ENCODE measurements around the gene ADARB2. TPM values are rescaled to one million over a fixed set of nuclear protein-coding genes. Genes with fewer than 3 reads are reported as not detected.

Gene ADARB2
- polyA plus RNA-seq, 4 donors: 0.40 to 1.5 (median 0.91) TPM

DNA sequence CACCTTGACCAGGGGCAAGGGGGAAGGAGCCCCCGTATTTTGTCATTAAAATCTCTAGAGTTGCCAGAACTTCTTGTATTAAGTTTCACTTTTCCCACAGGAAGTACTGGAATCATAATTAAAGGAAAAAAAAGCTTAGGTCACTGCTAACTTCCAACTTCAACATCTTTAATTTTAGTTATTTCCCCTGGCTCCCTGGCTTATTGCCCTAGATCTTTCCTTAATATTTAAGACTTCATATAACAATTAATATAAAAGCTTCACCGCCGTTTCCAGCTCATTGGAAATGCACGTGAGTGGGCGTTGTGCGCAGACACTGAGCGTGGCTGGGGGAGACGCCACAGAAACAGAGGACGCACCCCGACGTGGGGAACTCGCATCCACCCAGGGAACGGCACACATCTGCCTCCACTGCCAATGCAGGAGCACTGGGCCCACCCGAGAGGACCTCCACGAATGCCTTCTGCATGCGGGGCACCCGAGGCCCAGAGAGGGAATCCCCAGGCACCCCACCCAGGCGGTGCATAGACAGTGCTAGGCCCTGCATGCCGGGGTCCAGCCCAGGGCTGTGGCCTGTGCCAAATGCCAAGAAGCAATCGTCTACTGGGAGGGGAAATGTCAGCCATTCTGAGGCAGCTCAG, 72.2 kb downstream of the ADARB2 start:
- no peak for DNase-seq (ENCODE audit: low read depth in 4 of 4, low spot score in 3 of 4)

DNA sequence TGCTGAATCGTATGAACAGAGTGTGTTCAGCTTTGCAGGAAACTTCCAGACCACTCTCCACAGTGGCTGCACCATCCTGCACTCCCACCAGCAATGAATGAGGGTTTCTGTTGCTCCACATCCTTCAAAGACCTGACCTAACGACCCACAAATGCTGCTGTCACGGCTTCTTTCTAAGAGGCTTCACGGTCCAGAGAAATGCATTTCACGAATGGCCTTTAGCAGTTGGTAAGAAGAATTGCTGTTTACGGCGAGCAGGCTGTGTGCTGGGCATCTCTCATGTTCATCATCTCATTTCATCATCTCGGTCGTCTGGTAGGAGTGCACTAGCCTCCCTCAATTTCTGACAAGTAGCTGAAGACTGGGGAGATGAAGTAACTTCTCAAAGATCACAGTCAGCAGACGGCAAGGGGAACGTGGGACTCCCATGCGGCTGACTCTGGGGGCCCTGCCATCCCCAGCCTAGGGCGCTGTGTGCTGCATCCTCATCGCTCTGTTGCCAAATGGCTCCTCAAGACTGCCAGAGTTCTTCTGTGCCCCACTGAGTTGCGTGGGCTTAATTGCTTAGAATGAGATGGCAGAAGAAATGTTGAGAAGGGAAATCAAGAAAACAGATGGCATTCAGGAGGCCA, 72.9 kb downstream of the ADARB2 start:
- DNase-seq (ENCODE audit: low read depth in 4 of 4, low spot score in 3 of 4): no peak

DNA sequence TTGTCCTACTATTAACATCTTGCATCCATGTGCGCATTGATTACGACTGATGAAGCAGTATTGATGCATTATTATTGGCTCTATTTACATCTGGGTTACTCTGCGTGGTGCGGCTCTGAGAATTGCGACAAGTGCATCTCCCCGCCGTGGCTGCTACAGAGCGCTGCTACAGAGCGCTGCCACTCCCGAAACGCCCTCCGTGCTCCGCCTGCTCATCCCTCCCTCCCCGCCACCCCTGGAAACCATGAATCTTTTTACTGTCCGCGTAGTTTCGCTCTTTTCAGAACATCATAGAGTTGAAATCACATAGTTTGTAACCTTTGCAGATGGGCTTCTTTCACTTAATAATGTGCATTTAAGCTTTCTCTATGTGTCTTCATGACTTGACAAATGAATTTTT, 74.1 kb downstream of the ADARB2 start:
- no peak for DNase-seq (ENCODE audit: low read depth in 4 of 4, low spot score in 3 of 4)

DNA sequence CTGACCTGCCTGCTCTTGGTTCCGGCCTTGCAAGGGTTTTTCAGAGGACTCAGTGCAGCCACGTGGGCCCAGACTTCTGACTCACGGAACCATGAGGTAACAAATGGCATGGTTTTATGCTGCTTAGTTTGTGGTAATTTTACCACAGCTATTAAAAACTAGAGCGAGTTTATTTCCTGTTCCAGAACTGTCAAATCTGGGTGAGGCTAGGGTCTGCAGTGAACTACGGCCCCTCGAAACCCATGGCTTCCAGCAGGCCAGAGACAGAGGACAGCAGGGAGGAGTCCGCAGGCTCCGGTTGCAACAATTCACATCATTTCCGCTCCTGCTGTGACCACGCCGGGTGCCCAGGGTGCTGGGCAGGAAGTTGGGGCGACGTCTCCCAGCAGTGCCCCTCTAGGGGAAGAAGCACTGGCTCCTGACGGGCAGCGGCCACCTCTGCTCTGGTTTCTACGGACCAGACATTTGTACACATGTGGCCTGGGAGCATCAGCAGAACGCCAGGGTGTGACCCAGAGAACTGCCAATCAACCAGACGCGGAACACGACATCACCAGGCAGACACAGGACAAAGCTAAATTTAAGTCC, 74.8 kb downstream of the ADARB2 start:
- no peak for DNase-seq (ENCODE audit: low read depth in 4 of 4, low spot score in 3 of 4)

DNA sequence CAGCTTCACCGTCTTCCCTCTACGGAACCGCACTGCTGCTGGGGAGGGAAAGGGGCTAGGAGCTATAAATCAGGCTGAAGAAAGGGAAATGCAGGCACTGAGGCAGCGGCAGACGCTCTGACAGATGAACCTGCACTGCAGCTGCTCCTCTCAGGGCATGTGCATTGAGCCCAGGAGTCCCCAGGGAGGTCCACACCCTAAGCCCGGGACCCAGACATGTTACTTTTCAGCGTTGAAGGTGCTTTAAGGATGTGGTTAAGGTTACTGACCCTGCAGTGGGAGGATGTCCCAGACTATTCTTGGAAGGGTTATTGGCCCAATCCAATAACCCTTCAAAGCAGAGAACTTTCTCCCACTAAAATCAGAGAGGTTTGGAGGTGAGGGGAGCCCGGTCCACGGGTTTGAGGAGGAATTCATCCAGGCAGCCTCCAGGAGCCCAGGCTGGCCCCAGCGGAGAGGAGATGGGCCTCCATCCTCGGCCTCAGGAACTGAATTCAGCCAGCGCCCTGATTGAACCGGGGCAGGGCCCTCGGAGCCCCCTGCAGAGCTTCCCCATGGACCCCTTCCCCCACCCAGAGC, 75.4 kb downstream of the ADARB2 start:
- no peak for DNase-seq (ENCODE audit: low read depth in 4 of 4, low spot score in 3 of 4)

DNA sequence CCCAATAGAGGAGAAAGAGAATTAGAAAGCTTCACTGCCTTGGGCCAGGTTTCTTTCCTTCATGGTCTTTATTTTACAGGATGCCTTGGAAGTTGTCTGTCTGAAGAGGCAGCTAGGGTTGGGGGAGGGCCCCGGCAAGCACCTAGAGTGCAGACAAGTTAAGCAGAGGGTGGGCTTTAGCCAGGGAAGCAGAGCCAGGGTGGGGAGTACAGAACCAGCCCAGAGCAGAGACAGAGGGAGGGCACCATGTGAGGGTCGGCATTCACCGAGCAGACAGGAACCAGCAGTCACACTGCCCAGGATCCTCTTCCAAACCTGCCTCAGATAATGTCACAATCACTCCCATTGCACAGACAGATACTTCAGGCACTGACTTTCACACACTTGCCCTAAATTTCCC, 75.9 kb downstream of the ADARB2 start:
- no peak for DNase-seq (ENCODE audit: low read depth in 4 of 4, low spot score in 3 of 4)

DNA sequence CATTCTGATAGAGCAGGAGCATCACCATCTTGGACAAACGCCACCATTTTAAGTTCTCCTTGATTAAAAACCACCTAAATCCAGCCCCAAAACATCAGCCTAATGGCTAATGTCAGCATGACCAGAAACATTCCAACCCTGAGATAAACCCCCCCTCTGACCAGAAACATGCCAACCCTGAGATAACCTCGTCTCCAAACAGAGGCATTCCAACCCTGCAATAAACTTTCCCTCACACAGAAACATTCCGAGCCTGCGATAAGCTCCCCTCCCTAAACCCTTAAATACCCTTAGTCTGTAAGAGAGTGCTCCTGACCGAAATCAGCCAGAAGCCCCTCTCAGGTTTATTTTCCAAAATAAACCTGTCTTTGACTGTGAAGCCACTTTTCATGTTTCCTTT, 76.5 kb downstream of the ADARB2 start:
- DNase-seq (ENCODE audit: low read depth in 4 of 4, low spot score in 3 of 4): no peak

DNA sequence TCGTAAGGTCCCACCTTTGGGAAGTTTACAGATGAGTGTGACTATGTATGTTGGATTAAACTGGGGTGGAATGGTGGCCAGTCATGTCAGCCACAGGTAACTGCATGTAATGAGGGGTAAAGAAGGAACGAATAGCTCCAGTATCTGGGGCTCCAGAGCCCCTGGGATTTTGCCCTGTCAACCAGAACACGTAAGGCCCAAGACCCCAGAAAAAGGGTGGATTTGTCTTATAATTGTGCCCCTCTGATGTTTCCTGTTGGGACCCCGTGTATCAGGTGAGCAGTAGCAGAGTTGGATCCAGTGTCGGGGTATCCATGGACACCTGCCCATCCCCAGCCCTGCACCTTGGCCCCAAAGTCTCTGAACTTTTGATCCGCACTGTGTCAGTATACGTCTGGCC, 76.9 kb downstream of the ADARB2 start:
- DNase-seq (ENCODE audit: low read depth in 4 of 4, low spot score in 3 of 4): no peak

DNA sequence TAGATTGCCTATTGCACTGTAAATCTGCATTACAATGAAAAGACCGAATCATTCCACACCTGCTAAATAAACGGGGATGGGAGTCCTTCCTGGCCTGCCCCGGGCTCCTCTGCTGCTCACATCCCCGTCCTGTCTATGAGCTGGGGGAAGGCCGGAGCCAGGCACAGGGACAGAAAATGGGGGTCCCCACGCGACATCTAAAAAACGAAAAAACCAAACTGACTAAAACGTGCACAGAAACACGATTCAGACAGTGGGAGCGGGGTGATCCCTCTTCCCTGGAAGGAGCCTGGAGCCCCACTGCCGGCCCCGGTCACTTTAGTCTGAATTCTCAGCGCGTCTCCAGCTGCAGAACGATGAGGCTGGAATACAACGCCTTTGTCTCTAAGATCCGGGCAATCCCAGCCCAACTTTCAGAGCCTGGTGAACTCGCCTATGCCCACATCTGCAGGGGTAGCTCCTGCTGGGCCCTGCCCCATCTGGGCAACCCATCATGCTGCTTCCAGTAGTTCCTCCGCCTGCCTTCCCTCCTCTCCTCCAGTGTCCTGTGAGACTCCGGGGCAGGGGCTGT, 78.0 kb downstream of the ADARB2 start:
- no peak for DNase-seq (ENCODE audit: low read depth in 4 of 4, low spot score in 3 of 4)

DNA sequence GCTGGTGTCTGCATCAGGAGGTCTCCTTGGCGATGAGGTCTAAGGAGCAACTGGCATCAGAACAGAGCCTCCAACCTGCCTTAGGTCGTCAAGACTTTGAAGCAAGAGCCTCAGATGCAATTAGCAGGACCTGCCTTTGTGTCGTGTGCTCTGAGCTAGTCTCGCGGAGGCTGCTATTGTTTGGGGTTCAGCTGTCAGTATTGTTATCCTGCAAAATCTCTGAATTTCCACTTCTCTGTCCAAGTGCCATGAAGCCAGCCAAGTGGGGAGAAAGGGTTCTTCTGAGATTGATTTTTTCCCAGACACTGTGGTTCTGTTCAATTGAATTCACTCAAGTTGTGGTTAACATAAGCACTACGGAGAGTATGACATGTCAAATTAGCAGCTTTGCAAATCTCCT, 78.7 kb downstream of the ADARB2 start:
- no peak for DNase-seq (ENCODE audit: low read depth in 4 of 4, low spot score in 3 of 4)

DNA sequence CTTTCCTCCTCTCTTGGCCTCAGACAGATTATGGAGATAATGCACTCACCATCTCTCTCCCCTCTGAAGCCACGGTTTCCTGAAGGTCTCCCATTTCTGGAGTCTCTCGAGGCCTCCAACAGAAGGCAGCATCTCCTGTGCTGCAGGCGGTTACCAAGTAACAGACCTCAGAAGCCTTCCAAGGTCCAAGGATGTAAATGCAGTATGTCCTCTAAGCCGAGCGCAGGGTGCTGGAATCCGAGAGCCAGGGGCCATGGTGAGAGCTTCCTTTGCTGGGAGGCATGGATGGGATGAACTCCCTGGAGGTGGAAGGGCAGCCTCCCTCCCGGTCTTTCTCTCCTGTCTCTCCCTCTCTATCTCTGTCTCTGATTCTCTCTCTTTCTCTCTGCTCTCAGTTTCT, 79.8 kb downstream of the ADARB2 start:
- no peak for DNase-seq (ENCODE audit: low read depth in 4 of 4, low spot score in 3 of 4)

DNA sequence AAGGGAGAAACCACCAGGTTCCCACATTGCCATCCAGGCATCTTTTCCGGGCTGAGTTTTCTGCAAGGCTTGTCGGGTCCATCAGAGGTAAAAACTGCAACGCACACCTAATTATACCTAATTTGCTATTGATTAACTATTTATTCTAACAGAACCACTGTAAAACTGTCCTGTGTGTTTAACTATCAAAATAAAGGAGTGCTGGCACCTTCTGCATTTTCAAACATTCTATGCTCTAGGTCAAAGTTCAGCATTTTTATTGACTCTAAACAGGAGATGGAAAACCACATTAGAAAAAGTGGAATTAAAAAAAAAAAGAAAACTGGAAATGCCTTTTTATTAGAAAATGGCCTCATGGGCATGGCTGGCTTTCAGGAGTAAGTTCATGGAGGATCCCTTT, 82.0 kb downstream of the ADARB2 start:
- no peak for DNase-seq (ENCODE audit: low read depth in 4 of 4, low spot score in 3 of 4)

DNA sequence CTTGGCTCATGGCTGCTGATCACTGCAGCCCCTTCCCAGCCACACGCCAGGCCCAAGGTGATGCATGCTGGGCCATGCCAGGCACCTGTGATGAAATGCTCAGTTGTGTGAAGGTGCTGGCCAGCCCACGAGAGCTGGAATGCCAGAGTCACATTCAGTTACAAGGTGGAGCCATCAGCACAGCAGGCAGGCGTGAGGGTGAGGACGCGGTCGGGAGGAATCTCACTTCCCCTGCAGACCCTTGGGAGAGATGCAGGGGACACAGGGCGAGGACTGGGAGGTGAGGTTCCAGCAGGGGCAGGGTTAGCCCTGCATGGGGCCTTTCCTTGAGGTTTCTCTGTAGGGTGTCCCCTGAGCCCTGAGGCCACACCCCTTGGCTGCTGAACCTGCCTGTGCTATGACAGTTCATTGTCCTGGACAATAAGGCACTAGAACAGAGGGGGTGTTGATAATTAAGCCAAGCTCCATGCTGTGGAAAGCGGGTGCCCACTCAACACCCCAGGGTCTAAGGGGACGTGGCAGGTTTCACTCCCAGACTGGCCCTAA, 82.4 kb downstream of the ADARB2 start:
- no peak for DNase-seq (ENCODE audit: low read depth in 4 of 4, low spot score in 3 of 4)

DNA sequence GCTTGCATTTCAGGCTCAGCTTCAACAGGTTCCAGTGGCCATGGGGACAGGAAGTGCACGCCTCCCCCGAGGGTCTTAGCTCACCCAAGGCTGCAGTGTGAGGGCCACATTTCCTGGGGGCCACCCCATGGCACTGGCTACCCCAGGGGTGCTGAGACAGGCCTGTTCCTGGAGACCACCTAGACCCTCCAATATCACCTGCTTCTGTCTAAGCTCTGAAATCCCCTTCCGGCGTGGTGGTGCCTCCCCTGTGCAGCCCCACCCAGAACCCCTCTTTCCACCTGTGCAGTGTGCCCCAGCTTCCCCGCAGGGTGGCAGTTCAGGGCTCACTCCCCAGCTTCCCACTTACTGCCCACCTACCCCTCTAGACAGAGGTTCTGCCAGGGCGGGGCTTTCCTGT, 83.1 kb downstream of the ADARB2 start:
- no peak for DNase-seq (ENCODE audit: low read depth in 4 of 4, low spot score in 3 of 4)

DNA sequence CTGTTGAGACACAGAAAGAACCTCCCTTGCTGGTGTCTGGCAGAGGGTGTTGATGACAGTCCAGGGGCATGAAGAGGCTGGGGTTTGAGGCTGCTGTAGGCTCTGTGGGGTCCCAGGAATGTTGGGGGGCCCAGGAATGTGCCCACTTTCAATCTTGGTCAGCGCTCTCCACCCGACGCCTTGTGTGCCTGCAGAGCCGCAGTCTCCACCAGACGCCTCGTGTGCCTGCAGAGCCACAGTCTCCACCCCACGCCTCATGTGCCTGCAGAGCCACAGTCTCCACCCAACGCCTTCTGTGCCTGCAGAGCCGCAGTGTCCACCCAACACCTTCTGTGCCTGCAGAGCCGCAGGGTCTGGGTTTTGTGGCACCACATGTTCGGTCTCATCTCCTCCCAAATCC, 84.0 kb downstream of the ADARB2 start:
- DNase-seq (ENCODE audit: low read depth in 4 of 4, low spot score in 3 of 4): no peak

DNA sequence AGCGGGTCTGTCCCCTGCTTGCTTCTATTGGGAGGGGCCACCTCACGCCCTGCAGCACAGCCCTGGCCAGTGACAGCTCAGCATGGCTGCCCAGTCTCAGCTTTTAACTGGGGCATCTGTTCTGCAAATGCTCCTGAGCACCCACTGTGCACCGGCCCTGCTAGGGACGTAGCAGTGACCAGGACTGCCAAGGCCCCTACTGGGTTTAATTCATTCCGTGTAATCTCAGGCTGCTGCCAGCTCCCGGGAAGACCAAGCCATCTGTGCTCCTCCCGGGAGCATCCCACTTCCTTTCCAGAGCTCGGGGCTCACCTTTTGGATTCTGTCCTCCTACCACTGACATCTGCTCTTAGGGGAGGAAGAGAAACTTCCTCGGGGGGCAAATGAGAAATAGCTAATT, 85.2 kb downstream of the ADARB2 start:
- DNase-seq (ENCODE audit: low read depth in 4 of 4, low spot score in 3 of 4): no peak

DNA sequence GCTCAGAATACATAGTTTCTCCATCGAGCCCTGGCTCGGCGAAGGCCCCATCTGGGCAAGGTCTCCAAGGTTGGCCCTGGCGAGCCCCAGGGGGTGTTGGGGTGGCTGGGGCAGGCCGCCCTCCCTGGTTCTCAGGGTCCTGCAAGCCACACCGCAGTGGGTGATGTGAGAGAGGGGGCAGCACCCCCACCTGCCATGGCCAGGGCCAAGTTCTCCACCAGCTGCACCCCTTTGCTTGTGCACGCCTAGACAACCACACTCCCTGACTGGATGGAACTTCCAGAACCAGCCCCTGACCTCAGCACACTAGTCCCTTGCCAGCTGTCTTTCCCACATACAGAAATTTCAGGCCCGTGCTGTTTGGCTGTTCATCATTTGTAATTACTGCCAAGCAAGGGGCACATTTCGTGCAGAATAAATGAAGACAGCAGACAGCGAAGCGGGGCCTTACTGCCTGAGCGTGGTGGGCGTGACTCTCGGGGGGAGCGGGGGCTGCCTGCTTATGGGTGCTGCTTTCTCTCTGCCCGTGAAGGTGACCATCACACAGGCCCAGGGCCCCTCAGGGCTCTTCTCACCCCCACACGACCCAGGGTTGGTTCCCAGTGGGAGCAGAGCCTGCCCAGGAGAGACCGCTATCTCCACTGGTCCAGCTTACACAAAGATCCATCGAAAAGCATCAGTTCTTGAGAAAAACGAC, 85.9 kb downstream of the ADARB2 start:
- DNase-seq (ENCODE audit: low read depth in 4 of 4, low spot score in 3 of 4): no peak

DNA sequence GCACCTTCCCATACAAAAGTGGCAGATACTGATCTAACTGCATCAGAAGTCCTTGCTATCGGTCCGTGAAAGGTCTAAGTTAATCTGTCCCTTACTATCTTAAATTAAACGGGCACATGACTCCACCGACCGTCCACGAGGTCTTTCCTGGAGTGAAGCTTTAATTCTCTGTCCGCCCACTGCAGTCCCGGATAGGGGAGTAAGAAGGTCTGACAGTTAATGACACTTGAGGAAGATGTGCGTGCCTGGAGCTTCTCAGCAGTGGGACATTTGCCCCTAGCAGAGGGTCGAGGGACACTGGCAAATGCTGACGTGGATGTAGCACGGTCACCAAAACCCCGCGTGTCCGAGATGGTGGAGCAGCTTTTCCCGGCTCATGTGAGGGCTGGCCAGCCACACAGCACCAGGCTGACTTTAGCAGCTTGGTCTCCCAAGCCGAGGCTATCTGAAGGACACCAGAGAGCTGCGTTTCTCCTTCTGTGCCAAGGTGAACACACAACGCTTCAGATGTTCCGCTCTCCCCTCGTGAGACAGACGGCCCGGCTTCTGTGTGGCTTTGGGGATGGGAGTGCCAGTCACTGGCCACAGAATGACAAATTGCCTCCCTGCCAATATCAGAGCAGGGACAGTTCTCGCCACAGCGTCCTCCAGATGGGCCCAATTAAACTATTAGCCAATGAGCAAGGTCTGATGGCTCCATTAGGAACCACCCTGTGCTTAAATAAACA, 86.6 kb downstream of the ADARB2 start:
- DNase-seq (ENCODE audit: low read depth in 4 of 4, low spot score in 3 of 4): no peak

DNA sequence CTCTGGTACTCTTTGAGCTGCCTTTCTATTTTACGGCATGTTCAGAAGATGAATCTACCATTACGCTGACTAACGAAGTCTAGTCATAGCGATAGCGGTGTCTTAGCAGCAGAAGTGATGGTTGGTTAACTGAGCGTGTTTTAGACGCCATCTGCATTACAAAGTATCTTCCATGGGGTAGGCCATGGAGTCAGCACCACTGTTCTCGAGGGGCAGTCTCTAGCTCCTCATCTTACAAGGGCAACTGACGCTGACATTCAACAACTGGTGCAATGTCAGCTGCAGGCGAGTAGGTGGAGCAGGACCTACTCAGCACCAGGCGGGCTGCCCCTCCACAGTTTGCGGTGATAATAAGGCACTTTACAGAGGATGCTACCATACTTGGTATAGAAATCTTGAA, 88.7 kb downstream of the ADARB2 start:
- DNase-seq (ENCODE audit: low read depth in 4 of 4, low spot score in 3 of 4): no peak

DNA sequence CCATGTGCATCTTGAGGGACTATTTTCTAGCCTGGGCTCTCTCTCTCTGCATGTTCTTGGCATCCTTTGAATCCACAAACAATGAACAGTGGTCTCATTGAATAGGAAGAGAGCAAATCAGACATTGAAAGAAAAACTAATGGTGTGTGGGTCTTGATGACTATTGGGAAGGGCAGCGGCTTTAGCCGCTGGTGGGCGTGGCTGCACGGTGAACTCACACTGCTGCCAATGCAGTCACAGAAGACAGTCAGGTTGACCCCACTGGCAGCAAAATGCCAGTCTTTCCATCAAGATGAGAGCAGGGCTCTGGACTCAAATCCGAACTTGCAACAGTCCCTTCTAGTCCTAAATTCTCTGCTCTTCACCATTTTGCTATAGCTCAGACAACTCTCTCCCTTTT, 91.0 kb downstream of the ADARB2 start:
- DNase-seq (ENCODE audit: low read depth in 4 of 4, low spot score in 3 of 4): no peak

All from left renal pelvis (tissue), 4 donors.